CD1c-positive myeloid dendritic cell (primary cell): ENCODE results near the gene TCF4.

Experiments used
- DNase-seq: peaks from one replicate; pipeline ENCODE4 v3.0.0-alpha.2; 2016; ENCODE audit errors: extremely low spot score

The TCF4 gene

DNA sequence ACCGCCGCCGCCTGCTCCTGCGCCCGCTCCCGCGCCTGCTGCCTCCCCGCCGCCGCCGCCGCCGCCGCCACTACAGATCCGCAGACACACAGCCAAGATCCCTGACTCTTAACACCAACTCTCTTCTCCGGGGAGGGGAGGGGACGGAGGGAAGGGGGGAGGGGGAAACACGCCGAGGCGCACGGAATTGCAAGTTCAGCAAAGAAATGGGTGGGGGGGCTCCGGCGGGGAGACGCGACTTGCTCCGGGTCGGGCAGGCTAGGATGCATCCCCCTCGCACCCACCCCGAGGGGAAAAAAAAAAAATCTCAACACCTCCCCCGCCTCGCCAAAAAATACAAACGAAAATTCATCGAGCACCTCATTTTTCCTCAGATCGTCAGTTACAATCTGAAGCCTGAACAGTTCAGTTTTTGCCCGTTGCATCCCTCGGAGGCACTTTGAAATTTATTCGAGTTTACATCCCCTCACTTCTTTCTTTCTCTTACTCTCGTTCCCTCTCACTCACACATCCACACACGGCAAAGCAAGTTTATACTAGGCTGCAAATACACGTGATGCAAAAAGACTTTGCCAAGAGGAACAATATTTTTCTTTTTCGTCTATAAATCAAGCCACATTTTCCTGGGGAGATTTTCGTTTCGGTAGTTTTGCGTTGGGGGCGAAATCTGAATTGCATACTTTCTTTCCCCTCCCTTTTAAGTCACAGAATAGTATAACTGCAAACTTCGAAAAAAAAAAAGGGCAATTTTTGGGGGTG lies at the start of gene TCF4:
Gene TCF4 (minus strand): TSS at position 82 of the 759 bp plus-strand sequence. CDS start 1,076 bp downstream, outside the sequence.
- peak; percentile 46 for DNase-seq

DNA sequence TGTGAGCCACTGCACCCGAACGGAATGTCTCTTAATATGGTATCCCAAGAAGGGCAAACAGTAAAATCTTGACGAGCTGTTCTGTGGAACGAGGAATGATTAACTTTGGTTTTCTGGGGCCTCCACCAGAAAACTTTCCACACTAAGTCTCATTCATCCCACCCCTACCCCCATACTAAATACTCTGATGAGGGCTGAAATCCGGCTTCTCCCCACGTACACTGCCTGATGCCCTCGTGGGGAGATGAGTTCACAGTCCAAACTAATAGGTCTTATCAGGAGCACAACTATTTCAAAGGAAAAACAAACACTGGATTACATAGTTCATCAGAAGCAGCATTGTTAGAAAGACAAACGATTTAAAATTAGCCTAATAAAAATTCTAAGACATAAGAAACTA lies 49.2 kb upstream of the TCF4 start:
- no peak for DNase-seq

DNA sequence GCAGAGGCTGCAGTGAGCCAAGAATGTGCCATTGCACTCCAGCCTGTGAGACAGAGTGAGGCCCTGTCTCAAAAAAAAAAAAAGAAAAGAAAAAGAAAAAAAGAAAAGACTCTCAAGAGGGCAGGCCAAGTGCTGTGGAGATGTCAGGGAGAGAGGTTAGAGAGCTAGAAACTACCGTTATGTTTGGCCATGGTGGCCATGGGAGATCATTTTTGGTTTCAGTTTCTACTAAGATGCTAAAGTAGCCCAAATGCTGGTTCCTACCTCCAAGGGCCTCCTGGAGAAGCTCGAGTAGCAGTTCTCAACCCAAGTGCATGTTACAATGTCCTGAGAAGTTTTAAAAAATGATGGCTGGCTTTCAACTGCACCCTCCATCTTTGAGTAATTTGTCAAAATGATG lies 47.4 kb upstream of the TCF4 start:
- no peak for DNase-seq

DNA sequence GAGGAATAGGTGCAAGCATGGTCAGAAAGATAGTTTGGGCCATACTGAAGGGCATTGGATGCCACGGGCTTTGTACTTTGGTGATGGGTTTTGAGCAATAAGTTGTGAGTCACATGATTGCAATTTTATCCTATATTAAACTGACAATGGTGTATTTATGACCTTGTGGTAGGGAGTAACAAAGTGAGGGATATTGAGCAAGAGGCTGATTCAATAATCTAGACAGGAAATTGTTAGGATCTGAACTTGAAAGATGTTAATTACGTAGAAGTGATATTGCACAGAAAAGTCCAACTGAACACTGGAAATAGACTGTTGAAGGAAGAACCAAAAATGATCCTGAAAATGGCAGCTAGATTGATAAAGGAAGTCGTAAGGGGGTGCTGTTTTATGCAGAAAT lies 46.6 kb upstream of the TCF4 start:
- peak; percentile 1 for DNase-seq

DNA sequence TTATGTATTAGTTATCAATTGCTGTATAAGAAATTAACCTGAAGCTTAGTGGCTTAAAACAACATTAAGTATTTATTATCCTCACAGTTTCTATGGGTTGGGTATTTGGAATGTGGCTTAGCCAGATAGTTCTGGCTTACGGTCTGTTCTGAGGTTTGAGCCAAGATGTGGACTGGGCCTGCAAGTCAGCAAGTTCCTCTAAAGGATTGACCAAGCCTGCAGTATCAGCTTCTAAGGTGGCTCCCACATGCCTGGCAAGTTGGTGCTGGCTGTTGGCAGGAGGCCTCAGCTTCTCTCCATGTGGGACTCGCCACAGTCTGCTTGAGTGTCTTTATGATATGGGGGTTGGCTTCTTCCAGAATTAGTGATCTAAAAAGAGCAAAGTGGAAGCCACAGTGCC lies 45.0 kb upstream of the TCF4 start:
- no peak for DNase-seq

DNA sequence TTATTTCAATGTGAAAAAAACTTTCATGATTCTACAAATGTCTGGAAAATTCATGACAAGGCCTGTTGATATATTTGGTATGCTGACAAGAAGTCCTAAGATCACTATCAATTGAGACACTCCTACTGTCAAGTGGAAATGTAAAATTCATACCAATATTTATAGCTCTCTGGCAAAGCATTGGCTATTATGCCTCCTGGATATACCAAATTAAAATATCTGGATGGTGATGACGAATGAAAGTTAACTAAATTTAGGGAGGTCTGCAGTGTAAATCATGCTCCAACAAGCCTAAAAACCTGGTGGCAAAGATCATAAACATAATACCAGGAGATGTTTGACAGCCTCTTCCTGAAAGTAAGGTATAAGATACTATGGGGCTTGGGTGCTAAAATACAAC lies 41.1 kb upstream of the TCF4 start:
- no peak for DNase-seq

DNA sequence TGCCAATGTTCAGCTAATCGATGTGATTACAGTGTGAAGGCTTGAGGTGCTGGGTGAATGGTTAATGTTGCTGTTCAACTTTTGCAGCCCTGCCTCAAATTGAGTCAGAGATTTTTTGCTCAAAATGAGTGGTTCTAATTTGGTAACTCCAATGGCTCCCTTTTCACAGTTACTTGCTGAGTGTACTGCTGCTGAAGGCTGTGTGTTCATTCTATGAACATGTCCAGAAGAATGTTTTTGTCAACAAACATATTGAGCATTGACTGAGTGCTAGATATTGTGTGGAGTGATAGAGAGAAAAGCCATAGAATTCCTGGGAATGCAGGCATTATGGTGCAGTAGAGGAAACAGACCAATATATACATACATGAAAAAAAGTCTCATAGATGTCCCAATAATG lies 39.0 kb upstream of the TCF4 start:
- DNase-seq = no peak

DNA sequence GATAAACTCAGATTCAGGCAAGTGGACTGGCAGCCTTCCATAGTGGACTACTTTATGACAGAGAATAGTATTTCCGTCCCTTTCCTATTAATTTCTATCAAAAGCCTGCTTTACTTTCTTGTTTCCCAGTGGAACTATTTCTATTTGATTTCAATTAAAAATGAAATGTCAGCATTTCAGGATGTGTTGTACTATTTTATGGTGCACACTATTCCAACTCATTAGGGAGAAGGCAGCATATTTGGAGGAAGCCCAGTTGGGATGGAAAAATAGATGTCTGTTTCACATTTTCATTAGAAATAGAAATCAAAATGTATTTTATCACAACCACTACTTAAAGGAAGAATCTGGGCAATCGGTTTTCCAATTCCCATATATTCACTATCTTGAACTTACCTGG lies 37.9 kb upstream of the TCF4 start:
- no peak for DNase-seq

DNA sequence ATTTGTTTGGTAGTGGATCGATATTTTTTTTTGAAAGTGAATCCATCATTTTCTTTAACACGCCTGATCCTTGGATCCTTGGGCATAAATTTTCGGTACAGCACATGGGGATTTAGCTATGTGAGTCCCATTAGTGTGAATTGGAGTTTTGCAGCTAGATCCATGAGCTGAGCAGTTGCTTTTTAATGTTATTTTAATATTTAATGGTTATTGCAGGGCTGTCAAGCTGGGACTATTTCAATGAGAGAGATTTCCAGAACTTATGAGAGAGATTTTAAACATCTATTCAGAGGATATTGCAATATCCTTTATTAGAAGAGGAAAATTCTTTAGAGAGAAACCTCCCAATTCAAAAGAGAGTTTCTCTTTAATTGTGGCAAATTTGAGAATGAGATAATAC lies 35.6 kb upstream of the TCF4 start:
- no peak for DNase-seq

DNA sequence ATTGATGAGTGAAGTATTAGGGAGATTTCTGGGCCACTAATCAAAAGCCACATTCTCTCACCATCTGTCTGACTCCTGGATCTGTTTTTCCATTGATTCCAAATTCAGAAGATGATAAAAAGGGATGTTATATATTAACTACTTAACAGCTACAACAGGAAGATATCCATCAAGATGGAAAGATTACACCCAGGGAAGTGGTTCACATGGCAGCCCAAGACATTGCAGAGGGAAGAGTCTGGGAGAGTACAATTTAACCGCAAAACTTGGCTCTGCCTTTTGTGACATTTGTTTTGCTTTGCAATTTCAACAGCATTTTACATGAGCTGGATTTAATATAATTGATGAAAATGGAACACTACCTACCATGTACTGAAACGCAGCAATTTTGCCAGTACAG lies 22.5 kb upstream of the TCF4 start:
- no peak for DNase-seq

DNA sequence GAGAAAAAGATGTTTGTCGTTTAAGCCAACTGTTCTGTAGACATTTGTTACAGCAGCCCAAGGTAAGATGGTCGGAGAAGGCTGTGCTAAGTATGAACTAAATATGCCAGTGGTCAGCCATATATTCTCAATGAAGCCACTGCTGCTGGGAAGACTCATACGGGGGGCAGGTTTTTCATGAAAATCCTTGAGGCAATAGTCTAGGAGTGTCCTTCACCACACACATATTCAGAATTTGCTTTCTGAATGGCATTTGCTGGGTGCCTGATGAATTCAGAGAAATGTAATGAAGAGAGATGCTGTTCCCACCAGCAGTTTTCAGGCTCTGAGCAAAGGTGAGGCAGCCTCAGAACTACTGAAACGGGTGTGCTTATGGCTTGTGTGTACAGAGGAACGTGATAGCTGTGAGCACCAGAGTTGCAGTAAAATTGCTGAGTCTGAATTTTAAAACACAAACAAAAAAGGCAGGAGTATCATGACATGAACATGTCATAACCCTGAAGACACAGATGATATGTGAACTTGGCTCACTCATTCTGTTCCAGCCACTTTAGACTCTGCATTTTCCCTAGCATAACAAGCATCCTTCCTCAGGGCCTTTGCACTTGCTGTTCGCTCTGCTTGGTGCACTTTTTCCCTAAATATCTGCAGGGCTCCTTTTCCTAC lies 21.3 kb upstream of the TCF4 start:
- DNase-seq = no peak

DNA sequence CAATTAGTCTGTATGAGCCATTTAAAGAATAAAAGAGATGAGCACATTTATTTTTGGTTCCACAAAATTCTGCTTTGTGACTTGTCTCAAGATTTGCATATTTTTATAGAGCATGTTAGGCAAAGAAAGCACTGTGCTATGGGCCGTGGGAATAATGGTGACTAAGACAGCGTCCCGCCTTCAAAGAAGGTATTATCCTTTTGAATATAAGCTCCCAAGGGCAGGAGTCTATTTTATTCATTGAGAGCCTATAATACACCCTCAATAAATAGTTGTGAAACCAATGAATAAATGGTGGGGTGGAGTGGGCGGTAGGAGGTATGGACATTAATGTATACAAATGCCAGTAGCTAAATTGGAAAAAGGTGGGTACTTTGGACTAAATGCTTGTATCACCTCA lies 20.5 kb upstream of the TCF4 start:
- no peak for DNase-seq

DNA sequence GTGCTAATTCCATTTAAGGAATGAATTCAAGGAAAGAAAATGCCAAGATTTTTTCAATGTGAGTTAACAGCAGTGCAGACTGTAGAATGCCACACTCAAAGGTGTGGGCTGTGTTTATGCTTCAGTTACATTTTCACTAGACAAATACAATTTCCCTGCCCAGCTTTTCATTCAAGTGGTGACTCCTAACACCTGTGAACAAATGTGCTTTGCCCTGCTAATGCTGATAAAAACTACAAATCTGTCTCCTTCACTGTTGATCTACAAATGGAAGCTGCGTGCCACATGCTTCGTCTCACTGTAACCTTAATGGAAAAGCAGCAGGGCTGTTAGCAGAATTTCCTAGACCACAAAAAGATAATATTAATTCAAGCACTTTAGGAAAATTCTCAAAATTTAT lies 19.8 kb upstream of the TCF4 start:
- DNase-seq = no peak

DNA sequence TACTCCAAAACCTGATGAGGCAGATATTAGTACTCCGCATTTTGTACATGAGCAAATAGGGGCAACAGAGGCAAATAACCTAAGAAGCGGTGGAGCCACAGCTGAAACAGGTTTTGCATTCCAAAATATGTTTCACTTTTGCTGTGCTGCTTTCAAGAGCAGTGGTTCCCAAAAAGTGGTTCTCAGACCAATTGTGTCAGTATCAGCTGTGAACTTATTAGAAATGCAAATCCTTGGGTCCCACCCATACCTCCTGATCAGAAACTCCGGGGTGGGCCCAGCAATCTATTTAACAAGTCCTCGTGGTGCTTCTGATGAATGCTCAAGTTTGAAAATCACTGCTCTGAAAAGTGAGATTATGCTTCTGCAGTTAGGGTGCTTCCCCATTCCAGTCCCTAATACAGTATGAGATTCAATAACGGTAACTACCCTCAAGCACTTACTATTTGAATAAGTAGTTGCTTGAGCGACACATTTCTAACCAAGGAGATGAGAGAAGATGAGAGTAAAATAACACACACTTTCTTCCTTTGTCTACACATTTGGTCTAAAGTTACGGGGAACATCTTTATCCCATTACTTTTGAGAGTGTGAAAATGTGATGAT lies 17.8 kb upstream of the TCF4 start:
- DNase-seq = no peak

DNA sequence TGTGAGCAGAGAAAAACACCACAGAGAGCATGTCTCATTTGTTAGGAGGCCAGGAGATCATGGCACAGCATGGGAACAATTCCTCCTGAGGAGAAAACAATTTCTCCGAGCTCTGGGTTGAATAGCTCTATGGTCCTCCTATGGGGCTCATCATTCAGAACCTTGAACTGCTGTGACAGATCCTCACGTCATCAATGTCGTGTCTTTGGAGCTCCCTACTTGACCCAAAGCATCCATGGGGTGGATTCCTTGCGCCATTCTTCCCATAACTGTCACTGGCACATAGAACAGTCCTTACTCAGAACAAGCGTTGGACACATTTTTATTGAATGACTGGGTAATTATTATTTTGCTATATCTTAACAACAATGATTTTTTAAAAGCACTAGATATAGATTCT lies 15.8 kb upstream of the TCF4 start:
- DNase-seq = no peak

DNA sequence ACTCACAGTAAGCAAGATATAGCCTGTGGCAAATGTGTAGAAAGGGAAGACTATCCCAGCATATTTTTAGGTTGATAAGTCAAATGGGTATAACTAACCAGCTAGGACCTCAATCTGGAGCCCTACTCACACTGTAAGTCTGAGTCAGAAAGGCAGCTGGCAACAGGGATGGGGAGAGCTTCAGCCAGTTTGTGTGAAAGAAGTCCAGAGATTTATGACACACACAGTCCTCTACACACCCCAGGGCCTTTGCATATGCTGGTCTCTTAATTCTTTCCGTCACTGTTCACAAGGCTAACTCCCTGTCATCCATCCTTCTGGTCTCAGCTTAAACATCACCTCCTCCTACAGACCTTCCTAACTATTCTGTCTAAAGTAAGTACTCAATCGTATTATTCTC lies 5.9 kb upstream of the TCF4 start:
- no peak for DNase-seq

DNA sequence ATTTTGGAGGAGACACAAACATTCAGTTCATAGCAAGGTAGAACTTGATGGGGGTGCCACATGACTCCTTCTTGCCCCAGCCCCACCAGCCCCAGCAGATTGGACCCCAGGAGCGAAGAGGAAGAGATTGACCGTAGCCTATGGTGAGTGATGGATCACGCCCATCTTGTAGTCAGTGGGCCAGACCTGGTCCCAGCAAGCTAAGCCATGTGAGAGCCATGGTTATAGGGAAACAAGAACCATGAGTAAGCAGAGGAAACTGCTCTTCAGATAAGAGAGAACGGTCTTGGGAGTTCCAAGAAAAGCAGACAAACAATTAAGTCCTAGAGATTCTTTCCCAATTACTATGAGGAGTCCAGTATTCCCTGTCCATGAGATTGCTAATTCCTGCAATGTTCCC lies 4.6 kb upstream of the TCF4 start:
- DNase-seq = no peak

DNA sequence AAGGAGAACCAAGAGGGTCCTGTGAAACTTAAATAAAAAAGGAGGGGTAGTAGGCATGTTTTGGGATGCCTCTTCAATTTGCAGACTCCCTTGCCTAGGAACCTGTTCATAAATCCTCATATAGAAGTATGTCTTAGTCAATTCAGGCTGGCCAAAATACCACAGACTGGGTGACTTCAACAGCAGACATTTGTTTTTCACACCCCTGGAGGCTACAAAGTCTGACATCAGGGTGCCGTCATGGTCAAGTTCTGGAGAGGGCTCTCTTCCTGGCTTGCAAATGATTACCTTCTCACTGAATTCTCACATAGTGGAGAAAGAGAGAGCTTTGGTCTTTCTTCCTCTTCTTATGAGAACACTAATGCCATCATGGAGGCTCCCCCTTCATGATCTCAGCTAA lies 4.1 kb upstream of the TCF4 start:
- no peak for DNase-seq

DNA sequence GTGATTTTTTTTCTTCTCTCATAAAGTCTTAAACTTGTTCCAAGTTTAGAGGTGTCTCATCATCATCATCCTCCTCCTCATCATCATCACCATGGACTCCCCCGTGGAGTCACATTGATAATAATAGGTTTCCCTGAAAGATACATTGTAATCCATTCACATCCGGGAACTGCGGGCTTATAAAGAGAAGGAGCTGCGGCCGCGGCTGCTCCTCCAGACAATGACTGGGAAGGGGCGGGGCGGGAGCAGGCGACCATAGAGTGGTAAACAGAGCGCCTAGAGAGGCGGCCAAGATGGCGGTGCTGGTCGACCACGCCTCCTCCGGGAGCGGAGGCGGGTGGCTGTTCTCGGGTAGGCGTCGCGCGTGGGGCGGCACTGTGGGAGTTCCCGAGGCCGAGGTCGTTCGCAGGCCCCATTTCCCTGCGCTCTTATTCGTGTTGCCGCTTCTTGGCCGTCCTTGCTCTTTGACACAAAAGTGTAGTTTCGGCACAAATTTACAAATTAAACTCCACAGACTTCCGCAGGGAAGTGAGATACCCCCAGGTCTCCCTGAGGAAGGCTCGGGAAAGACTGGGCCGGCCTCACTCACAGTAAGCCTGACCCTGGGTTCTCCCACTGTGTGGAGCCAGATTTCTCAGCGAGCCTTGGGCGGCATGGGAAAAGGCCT lies 1.8 kb upstream of the TCF4 start:
- DNase-seq = peak; percentile 93

DNA sequence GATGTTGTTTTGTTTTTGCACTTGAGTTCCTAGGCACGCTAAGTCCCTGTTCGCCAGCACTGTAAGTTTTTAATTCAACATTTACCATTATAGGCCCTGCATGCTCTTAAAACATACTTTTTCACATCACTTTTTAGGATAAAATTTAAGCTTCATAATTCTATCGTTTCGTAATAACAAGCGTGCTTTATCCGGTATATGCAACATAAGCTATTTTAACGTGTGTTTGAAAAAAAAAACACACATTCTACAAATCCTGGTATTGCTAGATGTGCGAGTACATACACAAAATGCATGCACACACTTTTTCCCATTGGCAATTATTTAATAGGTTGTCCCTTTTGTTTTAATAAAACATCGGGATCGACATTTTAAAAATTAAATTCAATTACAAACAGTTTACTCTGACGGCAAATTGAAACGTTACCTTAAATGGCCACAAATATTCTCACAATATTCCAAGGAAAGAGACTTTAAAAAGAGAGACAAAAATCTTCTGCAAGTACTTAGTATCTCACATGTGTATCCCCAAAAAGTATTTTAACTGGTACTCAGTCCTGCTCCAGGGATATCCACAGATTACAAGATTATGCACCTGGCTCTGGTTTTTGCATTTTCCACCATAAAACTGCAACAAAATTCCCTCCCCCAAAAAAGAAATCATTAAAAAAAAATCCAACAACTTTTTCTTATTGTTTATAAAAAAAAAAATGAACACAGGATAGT lies 1.0 kb upstream of the TCF4 start:
- DNase-seq = peak; percentile 26

DNA sequence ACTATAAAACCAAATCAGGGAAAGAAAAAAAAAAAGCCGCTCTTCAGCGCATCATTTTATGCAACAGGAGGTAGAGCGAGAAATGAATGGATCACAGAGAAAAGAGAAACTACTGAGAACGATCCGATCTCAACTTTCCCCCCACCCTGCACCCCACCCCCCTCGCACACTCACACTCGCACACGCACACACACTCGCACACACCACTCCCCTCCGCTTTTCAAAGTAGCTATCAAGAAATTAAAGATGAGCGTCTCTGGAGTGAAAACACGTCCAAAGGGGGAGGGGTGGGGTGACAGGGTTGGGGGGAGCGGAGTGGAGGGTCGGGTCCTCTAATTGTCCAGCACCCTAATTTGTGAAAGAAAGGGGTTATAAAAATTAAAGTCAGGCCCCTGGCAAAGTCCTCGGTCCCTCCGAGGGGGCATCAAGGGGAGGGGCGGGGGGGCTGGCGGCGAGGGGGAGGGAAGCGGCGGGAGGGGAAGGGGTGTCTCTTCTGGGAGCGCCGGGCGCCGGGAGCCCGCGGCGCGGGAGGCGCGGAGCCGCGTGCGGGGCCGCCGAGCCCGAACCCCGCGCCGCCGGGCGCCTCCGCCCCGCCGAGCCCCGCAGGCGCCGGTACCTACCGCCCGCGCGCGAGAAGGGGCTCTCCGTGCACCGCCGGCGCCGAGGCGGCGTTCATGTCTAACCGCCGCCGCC lies 428 bp downstream of the TCF4 start:
- DNase-seq = no peak
